Measurements from ENCODE around the gene GRPEL1. TPM values are rescaled to one million over a fixed set of nuclear protein-coding genes. Genes with fewer than 3 reads are reported as not detected.

Gene GRPEL1
- total RNA-seq, 1 donor from 2014 or later: 14.0 TPM

DNA sequence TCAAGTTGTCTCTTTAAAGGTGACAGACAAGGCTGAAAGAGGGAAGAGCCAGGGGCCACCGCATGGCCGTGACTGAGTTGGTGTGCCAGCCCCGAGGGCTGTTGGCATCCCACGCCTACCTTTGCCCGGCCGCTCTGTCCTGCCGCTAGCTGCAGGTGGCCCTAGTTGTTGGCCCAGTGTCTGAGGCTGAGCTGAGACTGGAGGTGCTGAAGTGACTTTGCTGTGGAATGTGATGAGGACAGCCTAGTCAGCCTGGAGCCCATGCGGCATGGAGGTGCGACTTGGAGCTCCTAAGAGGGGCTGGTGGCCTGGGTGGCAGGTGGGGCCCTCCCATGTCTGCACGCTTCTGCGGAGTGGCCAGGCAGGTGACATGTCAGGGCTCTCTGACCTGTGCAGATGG lies 18.1 kb downstream of the GRPEL1 start:
- TF ChIP-seq, protein P1, sequence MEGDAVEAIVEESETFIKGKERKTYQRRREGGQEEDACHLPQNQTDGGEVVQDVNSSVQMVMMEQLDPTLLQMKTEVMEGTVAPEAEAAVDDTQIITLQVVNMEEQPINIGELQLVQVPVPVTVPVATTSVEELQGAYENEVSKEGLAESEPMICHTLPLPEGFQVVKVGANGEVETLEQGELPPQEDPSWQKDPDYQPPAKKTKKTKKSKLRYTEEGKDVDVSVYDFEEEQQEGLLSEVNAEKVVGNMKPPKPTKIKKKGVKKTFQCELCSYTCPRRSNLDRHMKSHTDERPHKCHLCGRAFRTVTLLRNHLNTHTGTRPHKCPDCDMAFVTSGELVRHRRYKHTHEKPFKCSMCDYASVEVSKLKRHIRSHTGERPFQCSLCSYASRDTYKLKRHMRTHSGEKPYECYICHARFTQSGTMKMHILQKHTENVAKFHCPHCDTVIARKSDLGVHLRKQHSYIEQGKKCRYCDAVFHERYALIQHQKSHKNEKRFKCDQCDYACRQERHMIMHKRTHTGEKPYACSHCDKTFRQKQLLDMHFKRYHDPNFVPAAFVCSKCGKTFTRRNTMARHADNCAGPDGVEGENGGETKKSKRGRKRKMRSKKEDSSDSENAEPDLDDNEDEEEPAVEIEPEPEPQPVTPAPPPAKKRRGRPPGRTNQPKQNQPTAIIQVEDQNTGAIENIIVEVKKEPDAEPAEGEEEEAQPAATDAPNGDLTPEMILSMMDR (IDR thresholded peaks at IDR 0.05; ENCODE audit: partially characterized antibody, unreplicated experiment): no peak
- peaks cover 10% of the 10 kb centered on the region for H3K27me3 Mint-ChIP-seq (ENCODE audit: unreplicated experiment)
- no peak overlapping the region for H3K27ac Mint-ChIP-seq (ENCODE audit: unreplicated experiment)
- DNase-seq: no peak
- peaks cover 29% of the 10 kb centered on the region for H3K4me1 Mint-ChIP-seq (ENCODE audit: low read depth, unreplicated experiment)
- H3K9me3 Mint-ChIP-seq (ENCODE audit: unreplicated experiment): peaks cover 4% of the 10 kb centered on the region
- H3K4me3 Mint-ChIP-seq (ENCODE audit: unreplicated experiment): no peak overlapping the region
- peaks cover 7% of the 10 kb centered on the region for H3K36me3 Mint-ChIP-seq (ENCODE audit: unreplicated experiment)

DNA sequence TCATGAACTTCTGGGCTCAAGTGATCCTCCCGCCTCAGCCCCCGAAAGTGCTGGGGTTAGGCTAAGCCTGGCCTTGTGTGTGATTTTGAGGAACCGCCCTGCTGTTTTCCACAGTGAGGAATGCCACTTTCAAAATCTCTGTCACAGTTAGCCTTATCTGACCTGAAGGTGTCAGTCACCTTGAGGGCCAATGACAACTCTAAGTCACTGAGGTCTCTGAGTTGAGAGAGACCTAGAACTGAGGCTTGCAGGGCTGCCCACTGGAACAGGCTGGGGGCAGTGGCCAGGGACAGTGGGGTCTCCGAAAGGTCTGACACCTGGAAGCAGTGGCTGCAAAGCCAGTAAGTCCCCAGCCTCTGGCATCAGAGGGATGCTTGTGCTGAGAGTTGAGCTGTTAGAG lies 18.6 kb downstream of the GRPEL1 start:
- TF ChIP-seq, protein P1 (IDR thresholded peaks at IDR 0.05; ENCODE audit: partially characterized antibody, unreplicated experiment): no peak
- Mint-ChIP-seq H3K4me3 (ENCODE audit: unreplicated experiment) (no peak overlapping the region), H3K36me3 (ENCODE audit: unreplicated experiment) (peaks cover 4% of the 10 kb centered on the region), H3K27me3 (ENCODE audit: unreplicated experiment) (peaks cover 12% of the 10 kb centered on the region), H3K27ac (ENCODE audit: unreplicated experiment) (no peak overlapping the region), H3K4me1 (ENCODE audit: low read depth, unreplicated experiment) (peaks cover 31% of the 10 kb centered on the region), H3K9me3 (ENCODE audit: unreplicated experiment) (peaks cover 5% of the 10 kb centered on the region)
- DNase-seq: no peak

DNA sequence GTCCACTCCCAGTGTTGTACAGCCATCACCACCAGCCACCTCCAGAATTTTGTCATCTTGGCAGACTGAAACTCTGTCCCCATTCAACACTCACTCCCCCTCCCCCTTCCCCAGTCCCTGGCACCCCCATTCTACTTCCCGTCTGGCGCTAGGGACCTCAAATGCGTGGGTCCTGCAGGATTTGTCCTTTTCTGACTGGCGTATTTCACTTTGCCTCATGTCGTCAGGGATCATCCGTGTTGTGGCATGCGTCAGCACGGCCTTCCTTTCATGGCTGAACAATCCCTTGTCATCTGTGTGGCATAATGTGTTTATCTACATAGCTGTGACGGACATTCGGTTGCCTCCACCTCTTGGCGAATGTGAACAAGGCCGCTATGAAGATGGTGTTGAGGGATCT lies 19.2 kb downstream of the GRPEL1 start:
- Mint-ChIP-seq H3K27me3 (ENCODE audit: unreplicated experiment) (peaks cover 11% of the 10 kb centered on the region), H3K4me3 (ENCODE audit: unreplicated experiment) (peak overlapping the region; percentile 12), H3K27ac (ENCODE audit: unreplicated experiment) (no peak overlapping the region), H3K36me3 (ENCODE audit: unreplicated experiment) (no peaks in the 10 kb centered on the region), H3K9me3 (ENCODE audit: unreplicated experiment) (peaks cover 7% of the 10 kb centered on the region), H3K4me1 (ENCODE audit: low read depth, unreplicated experiment) (peaks cover 29% of the 10 kb centered on the region)
- no peak for DNase-seq
- TF ChIP-seq, protein P1 (IDR thresholded peaks at IDR 0.05; ENCODE audit: partially characterized antibody, unreplicated experiment): no peak

DNA sequence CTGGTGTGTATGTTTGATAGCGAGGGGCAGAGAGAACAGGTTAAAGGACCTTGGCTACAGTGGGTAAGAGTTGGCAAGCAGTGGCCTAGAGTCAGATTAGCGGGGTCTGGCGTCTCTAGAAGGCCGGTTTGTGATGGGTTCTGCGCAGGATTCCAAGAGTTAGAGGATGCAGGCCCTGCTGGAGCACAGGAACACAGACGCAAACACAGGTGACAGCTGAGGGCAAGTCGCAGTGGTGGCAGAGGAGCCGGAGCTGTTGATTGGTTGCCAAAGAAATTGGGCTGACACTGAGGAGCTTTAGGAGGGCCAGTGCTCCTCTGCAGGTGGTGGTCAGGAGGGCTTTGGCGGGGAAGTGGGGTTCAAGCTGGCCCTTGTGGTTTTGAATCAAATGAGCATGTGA lies 20.9 kb downstream of the GRPEL1 start:
- H3K4me3 Mint-ChIP-seq (ENCODE audit: unreplicated experiment): no peak overlapping the region
- TF ChIP-seq, protein P1 (IDR thresholded peaks at IDR 0.05; ENCODE audit: partially characterized antibody, unreplicated experiment): no peak
- peaks cover 11% of the 10 kb centered on the region for H3K27me3 Mint-ChIP-seq (ENCODE audit: unreplicated experiment)
- H3K9me3 Mint-ChIP-seq (ENCODE audit: unreplicated experiment): peaks cover 7% of the 10 kb centered on the region
- no peak overlapping the region for H3K27ac Mint-ChIP-seq (ENCODE audit: unreplicated experiment)
- no peaks in the 10 kb centered on the region for H3K36me3 Mint-ChIP-seq (ENCODE audit: unreplicated experiment)
- no peak for DNase-seq
- peaks cover 29% of the 10 kb centered on the region for H3K4me1 Mint-ChIP-seq (ENCODE audit: low read depth, unreplicated experiment)

DNA sequence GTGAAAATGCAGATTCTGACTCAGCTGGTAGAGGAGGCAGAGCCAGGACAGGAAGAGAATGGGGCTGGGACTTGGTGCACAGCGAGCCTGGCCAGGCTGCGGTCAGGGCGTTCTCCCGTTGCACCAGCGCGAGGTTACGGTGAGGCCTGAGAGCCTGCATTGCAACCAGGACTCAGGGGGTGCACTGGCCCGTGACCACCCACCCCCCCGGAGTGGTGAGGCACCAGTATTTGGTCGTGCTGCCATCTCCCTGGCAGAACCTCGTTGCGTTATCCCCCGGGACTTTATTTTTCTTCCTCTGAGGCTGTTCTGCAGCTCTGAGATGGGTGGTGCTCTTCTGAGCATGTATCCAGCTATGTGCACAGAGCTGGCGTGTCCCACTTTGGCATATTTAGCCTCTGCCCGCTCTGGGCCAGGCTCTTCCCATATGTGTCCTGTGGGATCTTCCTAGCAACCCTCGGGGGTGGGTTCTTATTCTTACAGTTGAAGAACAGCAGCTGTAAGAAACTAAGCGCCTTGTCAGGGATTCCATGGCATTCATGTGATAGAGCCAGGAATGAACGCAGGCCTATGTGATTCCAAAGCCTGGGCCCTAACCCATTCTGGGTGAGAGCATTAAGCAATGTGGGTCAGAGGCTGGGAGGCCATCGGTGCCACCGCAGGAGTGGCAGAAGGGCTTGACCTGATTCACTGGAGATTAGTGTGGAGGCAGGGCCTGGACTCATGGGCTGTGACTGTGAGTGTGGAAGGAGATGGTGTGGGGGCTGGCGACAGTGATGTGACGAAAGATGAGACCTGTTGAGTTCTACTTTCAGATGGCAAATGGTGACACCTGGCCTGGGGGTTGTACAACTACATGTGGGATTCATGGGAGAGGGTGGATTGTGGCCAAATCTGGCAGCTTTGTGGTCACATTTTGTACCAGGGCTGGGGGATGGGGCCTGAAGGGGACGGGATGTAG lies 21.6 kb downstream of the GRPEL1 start:
- H3K27ac Mint-ChIP-seq (ENCODE audit: unreplicated experiment): peak overlapping the region; percentile 41
- H3K4me3 Mint-ChIP-seq (ENCODE audit: unreplicated experiment): peak overlapping the region; percentile 88
- TF ChIP-seq, protein P1 (IDR thresholded peaks at IDR 0.05; ENCODE audit: partially characterized antibody, unreplicated experiment): no peak
- peaks cover 36% of the 10 kb centered on the region for H3K4me1 Mint-ChIP-seq (ENCODE audit: low read depth, unreplicated experiment)
- peaks cover 13% of the 10 kb centered on the region for H3K9me3 Mint-ChIP-seq (ENCODE audit: unreplicated experiment)
- DNase-seq: no peak
- H3K36me3 Mint-ChIP-seq (ENCODE audit: unreplicated experiment): no peaks in the 10 kb centered on the region
- peaks cover 17% of the 10 kb centered on the region for H3K27me3 Mint-ChIP-seq (ENCODE audit: unreplicated experiment)
